Measurements from ENCODE around the gene FAN1.

- TF ChIP-seq POLR2A (IDR thresholded peaks at IDR 0.05; ENCODE audit: low read depth, low read length) (no peak), CTCF (IDR thresholded peaks at IDR 0.05; ENCODE audit: extremely low read depth in 1 of 2, insufficient read depth in 1 of 2, low read depth in 1 of 2, low read length in 2 of 2) (no peak), POLR2AphosphoS5 (IDR thresholded peaks at IDR 0.05; ENCODE audit: insufficient read depth, low read depth, low read length) (no peak)
Observed at GRCh38 chr15:30969724-30970123, 66.0 kb downstream of the FAN1 start.
